ENCODE results near the gene CCNL2. TPM values are rescaled to one million over a fixed set of nuclear protein-coding genes. Genes with fewer than 3 reads are reported as not detected.

Gene CCNL2
- total and polyA plus RNA-seq, 2 of the 13 experiments (the other 11 are each of a cell fraction or from before 2014, with no cell fraction given), result 105 to 340 TPM

DNA sequence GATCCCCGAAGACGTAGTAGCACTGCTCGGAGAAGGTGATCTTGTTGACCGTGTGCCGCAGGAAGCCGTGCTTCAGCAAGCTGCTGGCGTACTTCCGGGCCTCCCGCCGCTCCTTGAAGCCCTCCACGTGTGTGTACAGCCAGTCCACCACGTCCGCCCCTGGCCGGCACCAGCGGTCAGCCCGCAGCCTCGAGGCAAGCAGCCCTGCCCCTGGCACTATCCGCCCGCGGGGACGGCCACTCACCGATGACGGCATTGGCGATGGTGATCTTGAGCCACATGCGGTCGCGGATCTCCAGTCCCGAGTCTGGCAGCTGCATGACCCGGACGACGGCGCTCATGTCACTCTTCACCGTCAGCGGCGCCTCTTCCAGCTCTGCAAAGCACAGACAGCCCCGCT is 60.9 kb downstream of the CCNL2 start:
- H2AFZ ChIP-seq (ENCODE audit: low read length), result no peak overlapping the region
- H3K4me2 ChIP-seq (ENCODE audit: low read depth, low read length), result no peak overlapping the region
- no peaks in the 10 kb centered on the region for H3K4me1 ChIP-seq (ENCODE audit: insufficient read depth, low read length)
- FAIRE-seq (no peak), ATAC-seq (no peak), DNase-seq (ENCODE audit: low spot score) (no peak)
- H3K27ac ChIP-seq (ENCODE audit: extremely low read length, insufficient read depth, low read length), result no peak overlapping the region
- intact Hi-C loops (cut with micrococcal nuclease; ENCODE audit: unreplicated experiment), result no loop called here
- H3K9ac ChIP-seq (ENCODE audit: insufficient read depth, low read depth, low read length), result no peak overlapping the region
- TF ChIP-seq MAFF (IDR thresholded peaks at IDR 0.05; ENCODE audit: low read depth, low read length) (no peak), AGO2 (optimal IDR thresholded peaks at IDR 0.05; ENCODE audit: low read depth, low read length) (peak; percentile 30), PCBP1 (IDR thresholded peaks at IDR 0.05; ENCODE audit: borderline replicate concordance, low read depth, low read length) (no peak), ZNF468 (CRISPR knock-in tag; IDR thresholded peaks at IDR 0.05) (no peak), ZNF850 (CRISPR knock-in tag; conservative IDR thresholded peaks at IDR 0.05) (no peak), HMG20A (CRISPR knock-in tag; IDR thresholded peaks at IDR 0.05; ENCODE audit: borderline replicate concordance) (no peak)
- H3K79me2 ChIP-seq (ENCODE audit: insufficient read depth, low read length), result no peaks in the 10 kb centered on the region
- H4K20me1 ChIP-seq (ENCODE audit: insufficient read depth, low read length), result peaks cover 7% of the 10 kb centered on the region; the same call in 1 of the 2 replicates
- no peaks in the 10 kb centered on the region for H3K27me3 ChIP-seq (ENCODE audit: control insufficient read depth in 1 of 2, insufficient read depth in 2 of 2, low read length in 2 of 2)
- H3K9me3 ChIP-seq (ENCODE audit: low read length), result no peaks in the 10 kb centered on the region
- ChIA-PET POLR2A (interaction anchor here (0.9 to 1.0 kb wide), 3 partner anchors 10 to 61 kb away, joined by 3 to 4 read pairs (median 4); partner anchors contain the start of genes AURKAIP1 and CCNL2), CTCF (ENCODE audit: low intra/inter-chr PET ratio, low total read pairs) (no interaction called here)
- WGBS (ENCODE audit: low lambda C conversion rate), result 98% methylated on average over 35 of the region's 36 CpGs
- no peak overlapping the region for H3K4me3 ChIP-seq (replicated peaks in 1 of 3; ENCODE audit: insufficient read depth in 1 of 3, low read depth in 2 of 3, low read length in 3 of 3)
- no TSS peak for BruUV-seq (replicated peaks)
- H3K36me3 ChIP-seq (replicated peaks in 1 of 2; ENCODE audit: control insufficient read depth in 1 of 2, insufficient read depth in 2 of 2, low read length in 2 of 2), result peaks cover 13 to 26% of the 10 kb centered on the region in 2 experiments
- in situ Hi-C loops (cut with HindIII; ENCODE audit: extremely low pct_ligation_motif_present, low pct_unique_long_range_greater_than_20kb), result no loop called here

DNA sequence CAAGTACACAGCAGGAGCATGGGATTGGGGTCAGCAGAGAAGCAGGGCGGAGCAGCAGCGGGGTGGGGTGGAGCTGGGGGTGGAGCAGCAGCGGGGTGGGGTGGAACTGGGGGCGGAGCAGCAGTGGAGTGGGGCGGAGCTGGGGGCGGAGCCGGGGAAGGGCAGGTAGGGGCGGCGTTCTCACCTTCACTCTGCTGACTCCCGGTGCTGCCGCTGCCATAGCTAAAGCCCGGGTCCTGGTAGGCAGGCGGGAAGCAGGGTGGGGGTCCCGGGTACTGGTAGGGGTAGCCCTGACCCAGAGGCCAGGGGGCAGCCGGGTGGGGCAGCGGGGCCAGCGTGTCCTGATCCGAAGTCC is 61.4 kb downstream of the CCNL2 start:
- Histone ChIP-seq H3K79me2 (ENCODE audit: insufficient read depth, low read length) (no peaks in the 10 kb centered on the region), H3K36me3 (replicated peaks in 1 of 2; ENCODE audit: control insufficient read depth in 1 of 2, insufficient read depth in 2 of 2, low read length in 2 of 2) (peaks cover 13 to 26% of the 10 kb centered on the region in 2 experiments), H3K27me3 (ENCODE audit: control insufficient read depth in 1 of 2, insufficient read depth in 2 of 2, low read length in 2 of 2) (no peaks in the 10 kb centered on the region), H4K20me1 (ENCODE audit: insufficient read depth, low read length) (peaks cover 7% of the 10 kb centered on the region; the same call in 1 of the 2 replicates), H3K4me3 (replicated peaks in 1 of 3; ENCODE audit: insufficient read depth in 1 of 3, low read depth in 2 of 3, low read length in 3 of 3) (no peak overlapping the region), H3K9me3 (ENCODE audit: low read length) (no peaks in the 10 kb centered on the region), H3K4me1 (ENCODE audit: insufficient read depth, low read length) (no peaks in the 10 kb centered on the region), H3K27ac (ENCODE audit: extremely low read length, insufficient read depth, low read length) (no peak overlapping the region), H2AFZ (ENCODE audit: low read length) (no peak overlapping the region), H3K9ac (ENCODE audit: insufficient read depth, low read depth, low read length) (no peak overlapping the region), H3K4me2 (ENCODE audit: low read depth, low read length) (no peak overlapping the region)
- DNase-seq (ENCODE audit: low spot score) (no peak), ATAC-seq (no peak), FAIRE-seq (no peak)
- intact Hi-C loops (cut with micrococcal nuclease; ENCODE audit: unreplicated experiment) (no loop called here), in situ Hi-C loops (cut with HindIII; ENCODE audit: extremely low pct_ligation_motif_present, low pct_unique_long_range_greater_than_20kb) (no loop called here)
- ChIA-PET CTCF (ENCODE audit: low intra/inter-chr PET ratio, low total read pairs) (no interaction called here), POLR2A (interaction anchor here (0.9 to 1.0 kb wide), 3 partner anchors 10 to 61 kb away, joined by 3 to 4 read pairs (median 4); partner anchors contain the start of genes AURKAIP1 and CCNL2)
- no TSS peak for BruUV-seq (replicated peaks)
- WGBS (ENCODE audit: low lambda C conversion rate), result 92% methylated on average over 10 of the region's 18 CpGs
- no peak for TF ChIP-seq RNF2 (conservative IDR thresholded peaks at IDR 0.05; ENCODE audit: low read depth)
- TF ChIP-seq SRSF1 (optimal IDR thresholded peaks at IDR 0.05; ENCODE audit: low read depth, low read length), result no peak
- no peak for TF ChIP-seq ZNF446 (CRISPR knock-in tag; IDR thresholded peaks at IDR 0.05)
- TF ChIP-seq ZNF34 (CRISPR knock-in tag; IDR thresholded peaks at IDR 0.05; ENCODE audit: borderline replicate concordance), result no peak
- TF ChIP-seq ZNF124 (CRISPR knock-in tag; IDR thresholded peaks at IDR 0.05), result no peak
- TF ChIP-seq ZNF780A (CRISPR knock-in tag; IDR thresholded peaks at IDR 0.05), result no peak
- TF ChIP-seq, protein P1, sequence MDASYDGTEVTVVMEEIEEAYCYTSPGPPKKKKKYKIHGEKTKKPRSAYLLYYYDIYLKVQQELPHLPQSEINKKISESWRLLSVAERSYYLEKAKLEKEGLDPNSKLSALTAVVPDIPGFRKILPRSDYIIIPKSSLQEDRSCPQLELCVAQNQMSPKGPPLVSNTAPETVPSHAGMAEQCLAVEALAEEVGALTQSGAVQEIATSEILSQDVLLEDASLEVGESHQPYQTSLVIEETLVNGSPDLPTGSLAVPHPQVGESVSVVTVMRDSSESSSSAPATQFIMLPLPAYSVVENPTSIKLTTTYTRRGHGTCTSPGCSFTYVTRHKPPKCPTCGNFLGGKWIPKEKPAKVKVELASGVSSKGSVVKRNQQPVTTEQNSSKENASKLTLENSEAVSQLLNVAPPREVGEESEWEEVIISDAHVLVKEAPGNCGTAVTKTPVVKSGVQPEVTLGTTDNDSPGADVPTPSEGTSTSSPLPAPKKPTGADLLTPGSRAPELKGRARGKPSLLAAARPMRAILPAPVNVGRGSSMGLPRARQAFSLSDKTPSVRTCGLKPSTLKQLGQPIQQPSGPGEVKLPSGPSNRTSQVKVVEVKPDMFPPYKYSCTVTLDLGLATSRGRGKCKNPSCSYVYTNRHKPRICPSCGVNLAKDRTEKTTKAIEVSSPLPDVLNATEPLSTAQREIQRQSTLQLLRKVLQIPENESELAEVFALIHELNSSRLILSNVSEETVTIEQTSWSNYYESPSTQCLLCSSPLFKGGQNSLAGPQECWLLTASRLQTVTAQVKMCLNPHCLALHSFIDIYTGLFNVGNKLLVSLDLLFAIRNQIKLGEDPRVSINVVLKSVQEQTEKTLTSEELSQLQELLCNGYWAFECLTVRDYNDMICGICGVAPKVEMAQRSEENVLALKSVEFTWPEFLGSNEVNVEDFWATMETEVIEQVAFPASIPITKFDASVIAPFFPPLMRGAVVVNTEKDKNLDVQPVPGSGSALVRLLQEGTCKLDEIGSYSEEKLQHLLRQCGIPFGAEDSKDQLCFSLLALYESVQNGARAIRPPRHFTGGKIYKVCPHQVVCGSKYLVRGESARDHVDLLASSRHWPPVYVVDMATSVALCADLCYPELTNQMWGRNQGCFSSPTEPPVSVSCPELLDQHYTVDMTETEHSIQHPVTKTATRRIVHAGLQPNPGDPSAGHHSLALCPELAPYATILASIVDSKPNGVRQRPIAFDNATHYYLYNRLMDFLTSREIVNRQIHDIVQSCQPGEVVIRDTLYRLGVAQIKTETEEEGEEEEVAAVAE (CRISPR knock-in tag; IDR thresholded peaks at IDR 0.05; ENCODE audit: borderline replicate concordance), result no peak
- TF ChIP-seq ZNF570 (CRISPR knock-in tag; IDR thresholded peaks at IDR 0.05; ENCODE audit: borderline replicate concordance), result no peak
- TF ChIP-seq ZSCAN21 (CRISPR knock-in tag; IDR thresholded peaks at IDR 0.05; ENCODE audit: borderline replicate concordance), result no peak
- no peak for TF ChIP-seq ZBTB7A (CRISPR knock-in tag; IDR thresholded peaks at IDR 0.05)
- TF ChIP-seq FOXM1 (CRISPR knock-in tag; IDR thresholded peaks at IDR 0.05), result no peak
